GM18907 (cell line): ENCODE results near the gene C1orf35.

Source experiments
- ATAC-seq: cut with Tn5 transposase; IDR thresholded peaks from one replicate; pipeline ENCODE4 v1.9.1; 2021; ENCODE audit warnings: mild to moderate bottlenecking, moderate library complexity; ENCODE audit not compliant: unreplicated experiment

The C1orf35 gene

GRCh38 chr1:228064741-228065542 lies 38.2 kb downstream of the C1orf35 start:
- no peak for ATAC-seq

GRCh38 chr1:228064296-228064695 lies 38.8 kb downstream of the C1orf35 start:
- ATAC-seq, result no peak

GRCh38 chr1:228063251-228064191 lies 39.6 kb downstream of the C1orf35 start:
- no peak for ATAC-seq

GRCh38 chr1:228062812-228063211 lies 40.3 kb downstream of the C1orf35 start:
- ATAC-seq, result no peak

- ATAC-seq, result no peak
Measured at GRCh38 chr1:228062085-228062791, 40.9 kb downstream of the C1orf35 start.

GRCh38 chr1:228061411-228062084 lies 41.6 kb downstream of the C1orf35 start:
- ATAC-seq, result no peak

GRCh38 chr1:228060458-228061190 lies 42.5 kb downstream of the C1orf35 start:
- ATAC-seq, result no peak

- ATAC-seq, result no peak
Measured at GRCh38 chr1:228059634-228060457, 43.3 kb downstream of the C1orf35 start.

GRCh38 chr1:228058949-228059633 lies 44.0 kb downstream of the C1orf35 start:
- ATAC-seq, result no peak

- no peak for ATAC-seq
Measured at GRCh38 chr1:228058172-228058948, 44.8 kb downstream of the C1orf35 start.
